ENCODE results near the gene LRRC3C. TPM values are rescaled to one million over a fixed set of nuclear protein-coding genes. Genes with fewer than 3 reads are reported as not detected.

Gene LRRC3C
- total and polyA plus RNA-seq, 9 donors: 0.18 TPM; not detected in 8

- Histone ChIP-seq H3K36me3 (ENCODE audit: control insufficient read depth, insufficient read depth, low read length) (peaks cover 14% of the 10 kb centered on the region), H3K27me3 (ENCODE audit: control insufficient read depth, insufficient read depth, low read length) (no peaks in the 10 kb centered on the region), H3K27ac (ENCODE audit: low read length) (no peak overlapping the region), H3K4me1 (ENCODE audit: control insufficient read depth, insufficient read depth, low read length) (no peaks in the 10 kb centered on the region), H3K4me3 (ENCODE audit: low read length) (no peak overlapping the region), H3K9me3 (replicated peaks; ENCODE audit: control insufficient read depth, low read depth, low read length) (no peaks in the 10 kb centered on the region)
- WGBS (ENCODE audit: insufficient coverage): 79% methylated on average over 3 of the region's 3 CpGs
- no peak for DNase-seq
Observed at GRCh38 chr17:39904990-39905288, 22.6 kb upstream of the LRRC3C start.

DNA sequence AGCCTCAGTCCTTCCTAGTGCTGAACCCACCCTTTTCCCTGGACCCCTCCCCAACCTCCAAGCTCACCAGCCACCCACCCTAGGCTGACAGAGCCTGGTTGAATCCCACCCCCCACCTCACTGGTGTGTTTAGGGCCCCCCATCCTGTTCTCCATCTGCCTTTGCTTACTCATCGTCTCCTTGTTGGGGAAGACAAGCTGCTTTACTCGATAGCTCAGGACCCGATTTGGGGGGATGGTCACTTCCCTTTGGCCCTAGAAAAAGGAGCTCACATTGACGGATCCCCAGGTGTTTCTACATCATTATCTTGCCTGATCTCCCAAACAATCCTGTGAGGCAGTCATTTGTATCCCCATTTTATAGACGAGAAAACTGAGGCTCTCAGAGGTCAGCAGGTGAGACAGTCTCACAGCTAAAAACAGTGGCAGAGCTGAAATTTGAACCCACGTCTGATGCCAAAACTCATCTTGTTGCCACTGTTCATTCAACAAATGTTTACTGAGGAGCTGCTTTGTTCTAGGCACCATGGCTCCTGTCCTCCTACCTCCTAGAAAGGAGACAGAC is 18.7 kb upstream of the LRRC3C start:
- H3K4me3 ChIP-seq (ENCODE audit: low read length): no peak overlapping the region
- no peak for DNase-seq
- no peaks in the 10 kb centered on the region for H3K27me3 ChIP-seq (ENCODE audit: control insufficient read depth, insufficient read depth, low read length)
- H3K9me3 ChIP-seq (replicated peaks; ENCODE audit: control insufficient read depth, low read depth, low read length): no peaks in the 10 kb centered on the region
- no peaks in the 10 kb centered on the region for H3K4me1 ChIP-seq (ENCODE audit: control insufficient read depth, insufficient read depth, low read length)
- peaks cover 16% of the 10 kb centered on the region for H3K36me3 ChIP-seq (ENCODE audit: control insufficient read depth, insufficient read depth, low read length)
- H3K27ac ChIP-seq (ENCODE audit: low read length): no peak overlapping the region
- WGBS (ENCODE audit: insufficient coverage): 85% methylated on average over 2 of the region's 6 CpGs

- Histone ChIP-seq H3K4me3 (ENCODE audit: low read length) (no peak overlapping the region), H3K27ac (ENCODE audit: low read length) (no peak overlapping the region), H3K9me3 (replicated peaks; ENCODE audit: control insufficient read depth, low read depth, low read length) (no peaks in the 10 kb centered on the region), H3K27me3 (ENCODE audit: control insufficient read depth, insufficient read depth, low read length) (no peaks in the 10 kb centered on the region), H3K4me1 (ENCODE audit: control insufficient read depth, insufficient read depth, low read length) (no peaks in the 10 kb centered on the region), H3K36me3 (ENCODE audit: control insufficient read depth, insufficient read depth, low read length) (peaks cover 17% of the 10 kb centered on the region)
- DNase-seq: no peak
- WGBS (ENCODE audit: insufficient coverage): 40% methylated on average over 1 of the region's 3 CpGs
Observed at GRCh38 chr17:39913989-39914388, 13.5 kb upstream of the LRRC3C start.

DNA sequence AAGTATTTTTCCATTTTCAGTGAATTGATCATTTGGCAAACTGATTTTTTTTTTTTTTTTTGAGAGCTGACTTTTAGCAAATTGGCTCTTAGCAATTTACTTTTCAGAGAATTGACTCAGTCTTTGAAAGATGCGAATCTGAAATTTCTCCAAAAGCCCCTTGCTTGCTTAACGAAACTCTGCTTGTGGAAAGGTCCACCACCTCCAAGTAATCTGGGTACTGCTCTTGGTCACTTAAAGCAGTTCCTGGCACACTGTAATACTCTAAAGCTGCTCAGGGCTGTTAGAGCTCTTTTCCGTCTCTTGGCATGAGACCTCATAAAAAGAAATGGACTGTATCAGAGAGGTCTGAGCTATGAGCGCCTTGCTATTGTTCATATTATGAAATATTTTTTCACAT is 12.0 kb upstream of the LRRC3C start:
- Histone ChIP-seq H3K27ac (ENCODE audit: low read length) (no peak overlapping the region), H3K27me3 (ENCODE audit: control insufficient read depth, insufficient read depth, low read length) (no peaks in the 10 kb centered on the region), H3K4me3 (ENCODE audit: low read length) (no peak overlapping the region), H3K4me1 (ENCODE audit: control insufficient read depth, insufficient read depth, low read length) (no peaks in the 10 kb centered on the region), H3K36me3 (ENCODE audit: control insufficient read depth, insufficient read depth, low read length) (peaks cover 24% of the 10 kb centered on the region), H3K9me3 (replicated peaks; ENCODE audit: control insufficient read depth, low read depth, low read length) (no peaks in the 10 kb centered on the region)
- no peak for DNase-seq
- WGBS (ENCODE audit: insufficient coverage): 86% methylated on average over 2 of the region's 4 CpGs

- WGBS (ENCODE audit: insufficient coverage): 95% methylated on average over 2 of the region's 7 CpGs
- no peaks in the 10 kb centered on the region for H3K27me3 ChIP-seq (ENCODE audit: control insufficient read depth, insufficient read depth, low read length)
- H3K9me3 ChIP-seq (replicated peaks; ENCODE audit: control insufficient read depth, low read depth, low read length): no peaks in the 10 kb centered on the region
- peaks cover 31% of the 10 kb centered on the region for H3K36me3 ChIP-seq (ENCODE audit: control insufficient read depth, insufficient read depth, low read length)
- H3K27ac ChIP-seq (ENCODE audit: low read length): no peak overlapping the region
- DNase-seq: no peak
- H3K4me1 ChIP-seq (ENCODE audit: control insufficient read depth, insufficient read depth, low read length): no peaks in the 10 kb centered on the region
- no peak overlapping the region for H3K4me3 ChIP-seq (ENCODE audit: low read length)
Observed at GRCh38 chr17:39916918-39917317, 10.6 kb upstream of the LRRC3C start.

- no peaks in the 10 kb centered on the region for H3K9me3 ChIP-seq (replicated peaks; ENCODE audit: control insufficient read depth, low read depth, low read length)
- no peak overlapping the region for H3K4me3 ChIP-seq (ENCODE audit: low read length)
- H3K36me3 ChIP-seq (ENCODE audit: control insufficient read depth, insufficient read depth, low read length): peaks cover 51% of the 10 kb centered on the region
- DNase-seq: no peak
- H3K4me1 ChIP-seq (ENCODE audit: control insufficient read depth, insufficient read depth, low read length): no peaks in the 10 kb centered on the region
- no peak overlapping the region for H3K27ac ChIP-seq (ENCODE audit: low read length)
- 98% methylated on average over 8 of the region's 9 CpGs for WGBS (ENCODE audit: insufficient coverage)
- H3K27me3 ChIP-seq (ENCODE audit: control insufficient read depth, insufficient read depth, low read length): no peaks in the 10 kb centered on the region
Observed at GRCh38 chr17:39919087-39919683, 8.3 kb upstream of the LRRC3C start.

DNA sequence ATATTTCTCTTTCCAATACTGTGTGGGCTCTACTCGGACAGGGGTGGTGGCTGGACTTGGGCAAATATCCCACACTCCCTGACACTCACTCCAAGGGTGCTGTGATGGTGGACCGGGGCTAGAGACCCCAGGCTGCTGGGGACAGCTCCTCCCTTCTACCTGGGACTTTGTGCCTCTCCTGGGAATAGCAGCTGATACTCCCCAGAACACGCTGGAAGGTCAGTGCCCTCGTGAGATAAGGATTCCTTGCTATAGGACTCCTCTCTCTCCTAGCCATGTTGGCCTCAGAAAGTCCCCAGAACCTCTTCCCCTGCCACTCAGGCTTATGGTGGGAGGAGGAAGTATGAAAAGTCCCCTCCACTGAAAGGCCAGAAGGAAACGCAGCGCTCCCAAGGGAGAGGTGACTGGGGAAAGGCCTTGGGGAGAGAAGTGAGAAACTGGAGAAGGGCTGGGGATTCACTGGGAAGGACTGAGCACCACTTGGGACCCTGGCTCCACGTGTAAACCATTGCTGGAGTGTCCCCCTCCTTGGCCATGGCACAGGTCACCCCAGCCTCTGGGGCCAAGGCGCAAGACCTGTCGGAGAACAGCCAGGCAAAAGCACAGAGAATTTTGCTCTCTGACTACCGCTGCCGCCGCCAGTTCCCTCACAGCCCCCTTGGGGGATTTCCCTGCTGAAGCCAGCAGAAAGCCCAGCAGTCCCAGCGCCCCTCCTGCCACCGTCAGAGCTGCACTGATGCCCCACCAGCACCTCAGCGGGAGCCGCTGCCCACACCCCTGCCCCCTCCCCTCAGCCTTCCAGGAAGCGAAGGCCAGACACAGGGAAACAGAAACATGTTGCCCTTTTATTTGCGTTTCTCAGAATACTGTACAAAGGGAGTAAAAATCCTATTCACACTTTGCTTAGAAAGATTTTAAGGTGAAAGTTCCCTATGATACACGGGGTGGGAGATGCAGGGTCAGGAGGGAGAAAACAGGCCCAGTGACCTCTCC is 7.0 kb upstream of the LRRC3C start:
- Histone ChIP-seq H3K27ac (ENCODE audit: low read length) (no peak overlapping the region), H3K4me1 (ENCODE audit: control insufficient read depth, insufficient read depth, low read length) (peaks cover 6% of the 10 kb centered on the region)
- DNase-seq: no peak

DNA sequence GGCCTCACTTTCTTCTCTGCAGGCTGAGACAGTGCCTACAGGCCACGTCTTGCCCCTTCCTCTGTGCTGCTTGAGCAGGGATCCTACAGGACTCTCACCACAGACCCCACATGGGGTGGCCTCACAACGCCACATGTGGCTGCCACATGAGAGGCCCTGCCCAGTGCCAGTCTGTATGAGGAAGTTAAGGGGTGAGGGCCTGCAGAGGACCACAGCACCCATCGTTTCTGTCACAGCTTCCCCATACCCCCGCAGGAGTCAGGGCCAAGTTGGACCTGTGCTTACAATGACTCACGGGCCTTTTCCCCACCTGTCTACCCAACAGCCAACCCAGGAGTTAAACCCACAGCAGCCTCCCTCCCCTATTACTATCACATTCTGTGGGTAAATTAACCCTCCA is 6.2 kb upstream of the LRRC3C start:
- H3K36me3 ChIP-seq (ENCODE audit: control insufficient read depth, insufficient read depth, low read length): peaks cover 56% of the 10 kb centered on the region
- no peaks in the 10 kb centered on the region for H3K9me3 ChIP-seq (replicated peaks; ENCODE audit: control insufficient read depth, low read depth, low read length)
- WGBS (ENCODE audit: insufficient coverage): 81% methylated on average over 4 of the region's 5 CpGs
- H3K27ac ChIP-seq (ENCODE audit: low read length): no peak overlapping the region
- no peak for DNase-seq
- H3K27me3 ChIP-seq (ENCODE audit: control insufficient read depth, insufficient read depth, low read length): no peaks in the 10 kb centered on the region
- no peak overlapping the region for H3K4me3 ChIP-seq (ENCODE audit: low read length)
- H3K4me1 ChIP-seq (ENCODE audit: control insufficient read depth, insufficient read depth, low read length): peaks cover 14% of the 10 kb centered on the region

More for the DNA sequence above, 7.0 kb upstream of the LRRC3C start:
- Histone ChIP-seq H3K36me3 (ENCODE audit: control insufficient read depth, insufficient read depth, low read length) (peaks cover 56% of the 10 kb centered on the region), H3K27me3 (ENCODE audit: control insufficient read depth, insufficient read depth, low read length) (no peaks in the 10 kb centered on the region), H3K9me3 (replicated peaks; ENCODE audit: control insufficient read depth, low read depth, low read length) (no peaks in the 10 kb centered on the region), H3K4me3 (ENCODE audit: low read length) (no peak overlapping the region)
- WGBS (ENCODE audit: insufficient coverage): 78% methylated on average over 11 of the region's 19 CpGs

GRCh38 chr17:39922006-39922405 is 5.5 kb upstream of the LRRC3C start:
- Histone ChIP-seq H3K4me1 (ENCODE audit: control insufficient read depth, insufficient read depth, low read length) (peaks cover 21% of the 10 kb centered on the region), H3K27me3 (ENCODE audit: control insufficient read depth, insufficient read depth, low read length) (no peaks in the 10 kb centered on the region), H3K9me3 (replicated peaks; ENCODE audit: control insufficient read depth, low read depth, low read length) (no peaks in the 10 kb centered on the region), H3K27ac (ENCODE audit: low read length) (no peak overlapping the region), H3K4me3 (ENCODE audit: low read length) (no peak overlapping the region), H3K36me3 (ENCODE audit: control insufficient read depth, insufficient read depth, low read length) (peaks cover 56% of the 10 kb centered on the region)
- no peak for DNase-seq
- WGBS (ENCODE audit: insufficient coverage): 89% methylated on average over 4 of the region's 6 CpGs

DNA sequence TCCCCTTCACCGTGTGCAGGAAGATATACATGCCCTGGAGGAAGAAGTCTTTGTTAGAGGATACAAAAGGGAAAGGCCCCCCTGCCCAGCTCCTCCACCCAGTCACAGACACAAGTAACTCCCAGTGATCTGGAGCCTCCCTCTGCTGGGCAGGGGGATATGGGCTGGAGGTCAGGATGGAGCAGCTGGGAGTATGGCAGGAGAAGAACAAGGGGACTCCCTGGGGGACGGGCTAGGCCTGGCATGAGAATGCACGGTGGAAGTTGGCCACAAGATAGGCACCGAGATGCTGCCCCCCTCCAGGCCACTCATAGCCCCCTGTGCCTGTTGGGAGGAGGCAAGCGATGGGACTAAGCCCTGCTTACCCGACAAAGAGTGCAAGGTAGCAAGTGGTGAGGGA is 4.3 kb upstream of the LRRC3C start:
- Histone ChIP-seq H3K4me1 (ENCODE audit: control insufficient read depth, insufficient read depth, low read length) (peaks cover 26% of the 10 kb centered on the region), H3K27me3 (ENCODE audit: control insufficient read depth, insufficient read depth, low read length) (no peaks in the 10 kb centered on the region), H3K9me3 (replicated peaks; ENCODE audit: control insufficient read depth, low read depth, low read length) (no peaks in the 10 kb centered on the region), H3K36me3 (ENCODE audit: control insufficient read depth, insufficient read depth, low read length) (peaks cover 56% of the 10 kb centered on the region), H3K4me3 (ENCODE audit: low read length) (no peak overlapping the region), H3K27ac (ENCODE audit: low read length) (no peak overlapping the region)
- no peak for DNase-seq
- 84% methylated on average over 2 of the region's 6 CpGs for WGBS (ENCODE audit: insufficient coverage)
